Measurements from ENCODE around the gene DPPA2. TPM values are rescaled to one million over a fixed set of nuclear protein-coding genes. Genes with fewer than 3 reads are reported as not detected.

Gene DPPA2
- total and polyA plus RNA-seq, 4 donors: not detected

- H3K27me3 ChIP-seq (ENCODE audit: control insufficient read depth in 1 of 2, insufficient read depth in 2 of 2, low read length in 1 of 2): no peaks in the 10 kb centered on the region
- no peaks in the 10 kb centered on the region for H3K9me3 ChIP-seq (ENCODE audit: control insufficient read depth, low read length)
- intact Hi-C loops (cut with DNase I): no loop called here
- no peaks in the 10 kb centered on the region for H3K36me3 ChIP-seq (ENCODE audit: control insufficient read depth in 1 of 2, insufficient read depth in 2 of 2, low read length in 1 of 2)
- H3K4me3 ChIP-seq (ENCODE audit: low read length in 2 of 2): no peak overlapping the region
- no peaks in the 10 kb centered on the region for H3K4me1 ChIP-seq (ENCODE audit: control insufficient read depth in 1 of 2, insufficient read depth in 2 of 2, low read length in 2 of 2)
- DNase-seq: no peak
- no peak for ATAC-seq (ENCODE audit: low FRiP score)
- no peak overlapping the region for H3K27ac ChIP-seq (ENCODE audit: low read depth in 1 of 2, low read length in 2 of 2)
- WGBS, 2 donors: 67 to 78% methylated on average over 1 of the region's 1 CpG
Measured at GRCh38 chr3:109334572-109334971, 18.3 kb upstream of the DPPA2 start.

- Histone ChIP-seq H3K36me3 (ENCODE audit: control insufficient read depth in 1 of 2, insufficient read depth in 2 of 2, low read length in 1 of 2) (no peaks in the 10 kb centered on the region), H3K4me3 (ENCODE audit: low read length in 2 of 2) (no peak overlapping the region), H3K4me1 (ENCODE audit: control insufficient read depth in 1 of 2, insufficient read depth in 2 of 2, low read length in 2 of 2) (no peaks in the 10 kb centered on the region), H3K27me3 (ENCODE audit: control insufficient read depth in 1 of 2, insufficient read depth in 2 of 2, low read length in 1 of 2) (no peaks in the 10 kb centered on the region), H3K9me3 (ENCODE audit: control insufficient read depth, low read length) (no peaks in the 10 kb centered on the region), H3K27ac (ENCODE audit: low read depth in 1 of 2, low read length in 2 of 2) (no peak overlapping the region)
- ATAC-seq (ENCODE audit: low FRiP score) (no peak), DNase-seq (no peak)
- WGBS, 2 donors: 84 to 86% methylated on average over 5 of the region's 5 CpGs
- intact Hi-C loops (cut with DNase I): no loop called here
Measured at GRCh38 chr3:109331692-109332091, 15.4 kb upstream of the DPPA2 start.

- WGBS, 2 donors: 86 to 91% methylated on average over 7 of the region's 7 CpGs
- no peak for ATAC-seq (ENCODE audit: low FRiP score)
Measured at GRCh38 chr3:109330405-109330804, 14.1 kb upstream of the DPPA2 start.

GRCh38 chr3:109328202-109328601, 11.9 kb upstream of the DPPA2 start:
- Histone ChIP-seq H3K4me1 (ENCODE audit: control insufficient read depth in 1 of 2, insufficient read depth in 2 of 2, low read length in 2 of 2) (no peaks in the 10 kb centered on the region), H3K9me3 (ENCODE audit: control insufficient read depth, low read length) (no peaks in the 10 kb centered on the region), H3K4me3 (ENCODE audit: low read length in 2 of 2) (no peak overlapping the region), H3K27ac (ENCODE audit: low read depth in 1 of 2, low read length in 2 of 2) (no peak overlapping the region), H3K27me3 (ENCODE audit: control insufficient read depth in 1 of 2, insufficient read depth in 2 of 2, low read length in 1 of 2) (no peaks in the 10 kb centered on the region), H3K36me3 (ENCODE audit: control insufficient read depth in 1 of 2, insufficient read depth in 2 of 2, low read length in 1 of 2) (no peaks in the 10 kb centered on the region)
- intact Hi-C loops (cut with DNase I): no loop called here
- DNase-seq (no peak), ATAC-seq (ENCODE audit: low FRiP score) (no peak)
- WGBS, 2 donors: 80 to 83% methylated on average over 3 of the region's 3 CpGs

More at GRCh38 chr3:109330405-109330804, 14.1 kb upstream of the DPPA2 start:
- no peaks in the 10 kb centered on the region for H3K36me3 ChIP-seq (ENCODE audit: control insufficient read depth in 1 of 2, insufficient read depth in 2 of 2, low read length in 1 of 2)
- H3K27me3 ChIP-seq (ENCODE audit: control insufficient read depth in 1 of 2, insufficient read depth in 2 of 2, low read length in 1 of 2): no peaks in the 10 kb centered on the region
- no peak for DNase-seq
- no peak overlapping the region for H3K27ac ChIP-seq (ENCODE audit: low read depth in 1 of 2, low read length in 2 of 2)
- H3K9me3 ChIP-seq (ENCODE audit: control insufficient read depth, low read length): no peaks in the 10 kb centered on the region
- H3K4me3 ChIP-seq (ENCODE audit: low read length in 2 of 2): no peak overlapping the region
- intact Hi-C loops (cut with DNase I): no loop called here
- H3K4me1 ChIP-seq (ENCODE audit: control insufficient read depth in 1 of 2, insufficient read depth in 2 of 2, low read length in 2 of 2): no peaks in the 10 kb centered on the region

- 22 to 24% methylated on average over 3 of the region's 3 CpGs for WGBS, 2 donors
- Histone ChIP-seq H3K27ac (ENCODE audit: low read depth in 1 of 2, low read length in 2 of 2) (no peak overlapping the region), H3K4me1 (ENCODE audit: control insufficient read depth in 1 of 2, insufficient read depth in 2 of 2, low read length in 2 of 2) (no peaks in the 10 kb centered on the region), H3K36me3 (ENCODE audit: control insufficient read depth in 1 of 2, insufficient read depth in 2 of 2, low read length in 1 of 2) (no peaks in the 10 kb centered on the region), H3K27me3 (ENCODE audit: control insufficient read depth in 1 of 2, insufficient read depth in 2 of 2, low read length in 1 of 2) (no peaks in the 10 kb centered on the region), H3K4me3 (ENCODE audit: low read length in 2 of 2) (no peak overlapping the region), H3K9me3 (ENCODE audit: control insufficient read depth, low read length) (no peaks in the 10 kb centered on the region)
- DNase-seq: no peak
- intact Hi-C loops (cut with DNase I): no loop called here
- no peak for ATAC-seq (ENCODE audit: low FRiP score)
Measured at GRCh38 chr3:109325657-109326056, 9.3 kb upstream of the DPPA2 start.

DNA sequence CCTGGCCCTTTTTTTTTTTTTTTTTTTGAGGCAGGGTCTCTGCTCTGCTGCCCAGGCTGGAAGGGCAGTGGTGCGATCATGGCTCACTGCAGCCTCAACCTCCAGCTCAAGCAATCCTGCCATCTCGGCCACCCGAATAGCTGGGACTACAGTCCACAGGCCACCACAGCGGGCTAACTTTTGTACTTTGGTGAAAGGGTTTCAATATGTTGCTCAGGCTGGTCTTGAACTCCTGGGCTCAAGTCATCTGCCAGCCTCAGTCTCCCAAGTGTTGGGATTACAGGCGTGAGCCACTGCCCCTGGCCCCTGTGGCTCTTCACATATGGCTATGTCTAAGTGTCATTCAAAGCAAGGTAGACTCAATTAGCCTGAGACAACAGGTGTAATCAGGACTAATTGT, 8.8 kb upstream of the DPPA2 start:
- H3K4me3 ChIP-seq (ENCODE audit: low read length in 2 of 2): no peak overlapping the region
- no peaks in the 10 kb centered on the region for H3K9me3 ChIP-seq (ENCODE audit: control insufficient read depth, low read length)
- intact Hi-C loops (cut with DNase I): no loop called here
- no peak for ATAC-seq (ENCODE audit: low FRiP score)
- H3K27me3 ChIP-seq (ENCODE audit: control insufficient read depth in 1 of 2, insufficient read depth in 2 of 2, low read length in 1 of 2): no peaks in the 10 kb centered on the region
- DNase-seq: no peak
- 79 to 81% methylated on average over 5 of the region's 5 CpGs for WGBS, 2 donors
- no peaks in the 10 kb centered on the region for H3K36me3 ChIP-seq (ENCODE audit: control insufficient read depth in 1 of 2, insufficient read depth in 2 of 2, low read length in 1 of 2)
- H3K27ac ChIP-seq (ENCODE audit: low read depth in 1 of 2, low read length in 2 of 2): no peak overlapping the region
- no peaks in the 10 kb centered on the region for H3K4me1 ChIP-seq (ENCODE audit: control insufficient read depth in 1 of 2, insufficient read depth in 2 of 2, low read length in 2 of 2)

- intact Hi-C loops (cut with DNase I): no loop called here
Measured at GRCh38 chr3:109313061-109313460, 3.3 kb downstream of the DPPA2 start.

DNA sequence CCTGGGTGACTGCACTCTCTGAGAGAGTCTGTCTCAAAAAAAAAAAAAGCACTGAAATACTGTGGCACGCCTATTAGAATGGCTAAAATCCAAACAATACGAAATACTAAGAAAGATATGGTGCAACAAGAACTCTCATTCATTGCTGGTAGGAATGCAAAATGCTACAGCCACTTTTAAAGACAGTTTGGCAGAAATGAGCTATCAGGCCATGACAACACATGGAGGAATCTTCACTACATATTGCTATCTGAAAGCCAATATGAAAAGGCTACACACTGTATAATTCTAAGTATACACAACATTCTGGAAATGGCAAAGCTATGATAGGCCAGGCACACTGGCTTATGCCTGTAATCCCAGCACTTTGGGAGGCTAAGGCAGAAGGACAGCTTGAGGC, 18.8 kb downstream of the DPPA2 start:
- Histone ChIP-seq H3K9me3 (ENCODE audit: control insufficient read depth, low read length) (no peaks in the 10 kb centered on the region), H3K4me1 (ENCODE audit: control insufficient read depth in 1 of 2, insufficient read depth in 2 of 2, low read length in 2 of 2) (no peaks in the 10 kb centered on the region), H3K27ac (ENCODE audit: low read depth in 1 of 2, low read length in 2 of 2) (no peak overlapping the region), H3K27me3 (ENCODE audit: control insufficient read depth in 1 of 2, insufficient read depth in 2 of 2, low read length in 1 of 2) (no peaks in the 10 kb centered on the region), H3K36me3 (ENCODE audit: control insufficient read depth in 1 of 2, insufficient read depth in 2 of 2, low read length in 1 of 2) (no peaks in the 10 kb centered on the region), H3K4me3 (ENCODE audit: low read length in 2 of 2) (no peak overlapping the region)
- DNase-seq (no peak), ATAC-seq (ENCODE audit: low FRiP score) (no peak)
- WGBS, 2 donors: 41 to 58% methylated on average over 2 of the region's 2 CpGs
- intact Hi-C loops (cut with DNase I): no loop called here

More at GRCh38 chr3:109313061-109313460, 3.3 kb downstream of the DPPA2 start:
- no peaks in the 10 kb centered on the region for H3K27me3 ChIP-seq (ENCODE audit: control insufficient read depth in 1 of 2, insufficient read depth in 2 of 2, low read length in 1 of 2)
- DNase-seq (no peak), ATAC-seq (ENCODE audit: low FRiP score) (no peak)
- no peaks in the 10 kb centered on the region for H3K4me1 ChIP-seq (ENCODE audit: control insufficient read depth in 1 of 2, insufficient read depth in 2 of 2, low read length in 2 of 2)
- H3K4me3 ChIP-seq (ENCODE audit: low read length in 2 of 2): no peak overlapping the region
- H3K9me3 ChIP-seq (ENCODE audit: control insufficient read depth, low read length): no peaks in the 10 kb centered on the region
- H3K36me3 ChIP-seq (ENCODE audit: control insufficient read depth in 1 of 2, insufficient read depth in 2 of 2, low read length in 1 of 2): no peaks in the 10 kb centered on the region
- H3K27ac ChIP-seq (ENCODE audit: low read depth in 1 of 2, low read length in 2 of 2): no peak overlapping the region
- 56 to 76% methylated on average over 1 of the region's 1 CpG for WGBS, 2 donors

- DNase-seq (no peak), ATAC-seq (ENCODE audit: low FRiP score) (no peak)
- intact Hi-C loops (cut with DNase I): no loop called here
- Histone ChIP-seq H3K9me3 (ENCODE audit: control insufficient read depth, low read length) (no peaks in the 10 kb centered on the region), H3K27me3 (ENCODE audit: control insufficient read depth in 1 of 2, insufficient read depth in 2 of 2, low read length in 1 of 2) (no peaks in the 10 kb centered on the region), H3K27ac (ENCODE audit: low read depth in 1 of 2, low read length in 2 of 2) (no peak overlapping the region), H3K4me1 (ENCODE audit: control insufficient read depth in 1 of 2, insufficient read depth in 2 of 2, low read length in 2 of 2) (no peaks in the 10 kb centered on the region), H3K36me3 (ENCODE audit: control insufficient read depth in 1 of 2, insufficient read depth in 2 of 2, low read length in 1 of 2) (no peaks in the 10 kb centered on the region), H3K4me3 (ENCODE audit: low read length in 2 of 2) (no peak overlapping the region)
Measured at GRCh38 chr3:109284071-109284470, 32.2 kb downstream of the DPPA2 start.

Data from aorta (tissue), 5 donors.